ENCODE measurements around the gene EDARADD.

Gene EDARADD

GRCh38 chr1:236471096-236471495, 77.0 kb downstream of the EDARADD start:
- Histone ChIP-seq H2AK5ac (ENCODE audit: low read length) (no peak overlapping the region), H3K18ac (ENCODE audit: low read length) (no peak overlapping the region), H3K56ac (ENCODE audit: low read length) (no peak overlapping the region), H3K23ac (ENCODE audit: low read length) (no peak overlapping the region), H2BK120ac (ENCODE audit: low read depth, low read length) (no peak overlapping the region), H3K4me3 (ENCODE audit: low read length) (no peak overlapping the region), H3K4me2 (ENCODE audit: low read length) (no peak overlapping the region), H2BK15ac (replicated peaks; ENCODE audit: low read depth) (no peak overlapping the region), H4K5ac (ENCODE audit: low read length) (no peak overlapping the region), H3K4ac (ENCODE audit: low read depth, low read length) (no peak overlapping the region), H4K8ac (ENCODE audit: low read depth, low read length) (no peak overlapping the region), H3K27me3 (ENCODE audit: insufficient read depth, low read length, poor library complexity) (no peaks in the 10 kb centered on the region), H3K9ac (ENCODE audit: low read length) (no peak overlapping the region), H3K79me2 (ENCODE audit: control insufficient read depth, insufficient read depth, low read length) (no peaks in the 10 kb centered on the region), H3K27ac (ENCODE audit: low read depth, low read length) (no peak overlapping the region), H3K36me3 (ENCODE audit: control insufficient read depth, insufficient read depth, low read length) (no peaks in the 10 kb centered on the region), H3K4me1 (ENCODE audit: control insufficient read depth, low read depth, low read length) (peaks cover 4% of the 10 kb centered on the region), H3K79me1 (ENCODE audit: low read length) (no peaks in the 10 kb centered on the region), H2BK5ac (ENCODE audit: low read length) (no peak overlapping the region)
- DNase-seq: no peak
- no CpG with 5 or more reads among the region's 6 CpGs for whole genome bisulfite sequencing (ENCODE audit: extremely low coverage, insufficient coverage, low lambda C conversion rate)

- Histone ChIP-seq H3K36me3 (ENCODE audit: control insufficient read depth, insufficient read depth, low read length) (no peaks in the 10 kb centered on the region), H3K79me1 (ENCODE audit: low read length) (no peaks in the 10 kb centered on the region), H3K27ac (ENCODE audit: low read depth, low read length) (no peak overlapping the region), H3K79me2 (ENCODE audit: control insufficient read depth, insufficient read depth, low read length) (no peaks in the 10 kb centered on the region), H3K4me3 (ENCODE audit: low read length) (no peak overlapping the region), H2BK15ac (replicated peaks; ENCODE audit: low read depth) (no peak overlapping the region), H3K4me1 (ENCODE audit: control insufficient read depth, low read depth, low read length) (peaks cover 4% of the 10 kb centered on the region), H3K56ac (ENCODE audit: low read length) (no peak overlapping the region), H2BK120ac (ENCODE audit: low read depth, low read length) (no peak overlapping the region), H3K18ac (ENCODE audit: low read length) (no peak overlapping the region), H3K4ac (ENCODE audit: low read depth, low read length) (no peak overlapping the region), H3K23ac (ENCODE audit: low read length) (no peak overlapping the region), H2BK5ac (ENCODE audit: low read length) (no peak overlapping the region), H4K5ac (ENCODE audit: low read length) (no peak overlapping the region), H2AK5ac (ENCODE audit: low read length) (no peak overlapping the region), H4K8ac (ENCODE audit: low read depth, low read length) (no peak overlapping the region), H3K27me3 (ENCODE audit: insufficient read depth, low read length, poor library complexity) (no peaks in the 10 kb centered on the region), H3K4me2 (ENCODE audit: low read length) (no peak overlapping the region), H3K9ac (ENCODE audit: low read length) (no peak overlapping the region)
- no CpG with 5 or more reads among the region's 6 CpGs for WGBS (ENCODE audit: extremely low coverage, insufficient coverage, low lambda C conversion rate)
- peak; percentile 82 for DNase-seq
Measured at GRCh38 chr1:236471653-236472052, 77.6 kb downstream of the EDARADD start.

DNA sequence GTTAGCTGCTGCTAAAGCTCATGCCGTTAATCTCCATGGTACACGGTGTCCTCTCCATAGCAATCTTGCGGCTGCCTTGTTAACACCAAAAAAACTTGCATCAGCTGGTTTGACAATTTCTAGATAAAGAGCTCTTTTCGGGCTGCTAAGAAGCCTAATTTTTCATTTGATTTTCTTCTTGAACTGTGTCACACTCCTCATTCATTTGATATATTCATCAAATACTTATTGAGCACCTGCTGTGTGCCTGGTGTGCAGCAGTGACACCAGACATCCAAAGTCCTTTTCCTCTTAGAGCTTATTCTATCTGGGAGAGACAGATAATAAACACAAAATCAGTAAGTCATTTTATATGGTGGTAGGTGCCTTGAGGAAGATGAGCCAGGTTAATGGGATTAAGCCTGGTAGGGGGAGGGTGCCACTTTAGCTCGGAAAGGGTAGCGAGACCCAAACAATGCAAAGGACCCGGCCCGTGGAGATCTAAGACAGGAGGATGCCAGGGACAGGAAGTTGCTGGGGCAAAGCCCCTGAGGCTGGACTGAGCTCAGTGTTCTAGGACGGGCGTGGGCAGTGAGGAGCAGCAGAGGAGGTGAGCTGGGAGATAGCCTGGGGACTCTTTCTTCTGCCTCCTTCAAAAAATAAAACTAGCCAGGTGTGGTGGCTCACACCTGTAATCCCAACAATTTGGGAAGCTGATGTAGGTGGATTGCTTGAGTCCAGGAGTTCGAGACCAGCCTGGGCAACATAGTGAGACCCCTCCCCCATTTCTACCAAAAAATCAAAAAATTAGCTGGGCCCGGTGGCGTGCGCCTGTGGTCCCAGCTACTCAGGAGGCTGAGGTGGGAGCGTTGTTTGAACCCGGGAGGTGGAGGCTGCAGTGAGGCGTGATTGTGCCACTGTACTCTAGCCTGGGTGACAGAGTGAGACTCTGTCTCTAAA, 79.0 kb downstream of the EDARADD start:
- Histone ChIP-seq H2BK120ac (ENCODE audit: low read depth, low read length) (no peak overlapping the region), H3K79me1 (ENCODE audit: low read length) (no peaks in the 10 kb centered on the region), H3K4ac (ENCODE audit: low read depth, low read length) (no peak overlapping the region), H2BK5ac (ENCODE audit: low read length) (no peak overlapping the region), H3K23ac (ENCODE audit: low read length) (no peak overlapping the region), H4K5ac (ENCODE audit: low read length) (no peak overlapping the region), H3K36me3 (ENCODE audit: control insufficient read depth, insufficient read depth, low read length) (no peaks in the 10 kb centered on the region), H3K4me1 (ENCODE audit: control insufficient read depth, low read depth, low read length) (peaks cover 4% of the 10 kb centered on the region), H3K27me3 (ENCODE audit: insufficient read depth, low read length, poor library complexity) (no peaks in the 10 kb centered on the region), H3K18ac (ENCODE audit: low read length) (no peak overlapping the region), H3K56ac (ENCODE audit: low read length) (no peak overlapping the region), H3K4me2 (ENCODE audit: low read length) (no peak overlapping the region), H3K4me3 (ENCODE audit: low read length) (no peak overlapping the region), H3K79me2 (ENCODE audit: control insufficient read depth, insufficient read depth, low read length) (no peaks in the 10 kb centered on the region), H2AK5ac (ENCODE audit: low read length) (no peak overlapping the region), H4K8ac (ENCODE audit: low read depth, low read length) (no peak overlapping the region), H2BK15ac (replicated peaks; ENCODE audit: low read depth) (no peak overlapping the region), H3K27ac (ENCODE audit: low read depth, low read length) (no peak overlapping the region), H3K9ac (ENCODE audit: low read length) (no peak overlapping the region)
- no CpG with 5 or more reads among the region's 17 CpGs for WGBS (ENCODE audit: extremely low coverage, insufficient coverage, low lambda C conversion rate)
- DNase-seq: peak; percentile 40

- Histone ChIP-seq H3K4ac (ENCODE audit: low read depth, low read length) (no peak overlapping the region), H3K56ac (ENCODE audit: low read length) (no peak overlapping the region), H2BK120ac (ENCODE audit: low read depth, low read length) (no peak overlapping the region), H3K79me2 (ENCODE audit: control insufficient read depth, insufficient read depth, low read length) (no peaks in the 10 kb centered on the region), H3K4me2 (ENCODE audit: low read length) (no peak overlapping the region), H3K9ac (ENCODE audit: low read length) (no peak overlapping the region), H3K36me3 (ENCODE audit: control insufficient read depth, insufficient read depth, low read length) (no peaks in the 10 kb centered on the region), H3K27ac (ENCODE audit: low read depth, low read length) (no peak overlapping the region), H3K18ac (ENCODE audit: low read length) (no peak overlapping the region), H3K27me3 (ENCODE audit: insufficient read depth, low read length, poor library complexity) (no peaks in the 10 kb centered on the region), H3K4me1 (ENCODE audit: control insufficient read depth, low read depth, low read length) (peaks cover 10% of the 10 kb centered on the region), H2BK15ac (replicated peaks; ENCODE audit: low read depth) (no peak overlapping the region), H2BK5ac (ENCODE audit: low read length) (no peak overlapping the region), H4K8ac (ENCODE audit: low read depth, low read length) (no peak overlapping the region), H3K23ac (ENCODE audit: low read length) (no peak overlapping the region), H2AK5ac (ENCODE audit: low read length) (no peak overlapping the region), H4K5ac (ENCODE audit: low read length) (no peak overlapping the region), H3K4me3 (ENCODE audit: low read length) (no peak overlapping the region), H3K79me1 (ENCODE audit: low read length) (no peaks in the 10 kb centered on the region)
- no peak for DNase-seq
- no CpG with 5 or more reads among the region's 5 CpGs for WGBS (ENCODE audit: extremely low coverage, insufficient coverage, low lambda C conversion rate)
Measured at GRCh38 chr1:236476019-236476418, 81.9 kb downstream of the EDARADD start.

DNA sequence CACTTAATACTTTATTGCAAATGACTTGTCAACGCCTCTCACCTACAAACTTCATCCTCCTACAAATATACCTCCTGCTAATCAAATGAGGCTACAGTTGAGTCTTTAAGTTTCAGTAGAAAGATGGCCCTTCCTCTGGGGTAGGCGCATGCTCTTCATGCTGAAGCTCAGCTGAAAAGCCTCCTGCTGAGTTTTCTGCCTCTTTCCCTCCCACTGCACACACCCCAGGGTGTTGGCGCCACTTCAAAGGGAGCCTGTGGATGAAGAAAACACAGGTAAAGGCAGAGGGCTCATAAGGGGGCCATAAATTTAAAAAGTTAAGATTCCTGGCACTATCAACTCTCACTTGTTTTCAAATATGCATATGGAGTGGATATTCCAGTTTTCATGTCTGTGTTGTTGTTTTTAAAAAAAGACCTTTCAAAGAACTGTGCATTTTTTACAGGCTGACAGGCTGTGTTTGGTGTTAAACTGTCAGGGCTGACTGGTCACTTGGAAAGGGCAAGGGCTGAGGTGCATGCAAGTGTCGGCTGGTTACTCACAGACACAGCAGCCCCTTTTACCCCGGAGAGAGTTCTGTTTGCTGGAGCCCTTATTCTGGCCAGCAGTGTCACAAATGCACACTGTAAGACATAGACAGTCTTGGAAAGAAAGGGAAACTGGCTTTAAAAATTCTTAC, 86.8 kb downstream of the EDARADD start:
- Histone ChIP-seq H3K4me2 (ENCODE audit: low read length) (no peak overlapping the region), H2BK15ac (replicated peaks; ENCODE audit: low read depth) (no peak overlapping the region), H4K8ac (ENCODE audit: low read depth, low read length) (no peak overlapping the region), H3K4me3 (ENCODE audit: low read length) (no peak overlapping the region), H3K9ac (ENCODE audit: low read length) (no peak overlapping the region), H3K79me1 (ENCODE audit: low read length) (no peaks in the 10 kb centered on the region), H3K56ac (ENCODE audit: low read length) (no peak overlapping the region), H2BK5ac (ENCODE audit: low read length) (no peak overlapping the region), H3K4me1 (ENCODE audit: control insufficient read depth, low read depth, low read length) (peaks cover 7% of the 10 kb centered on the region), H2AK5ac (ENCODE audit: low read length) (no peak overlapping the region), H3K23ac (ENCODE audit: low read length) (no peak overlapping the region), H2BK120ac (ENCODE audit: low read depth, low read length) (no peak overlapping the region), H3K79me2 (ENCODE audit: control insufficient read depth, insufficient read depth, low read length) (no peaks in the 10 kb centered on the region), H4K5ac (ENCODE audit: low read length) (no peak overlapping the region), H3K36me3 (ENCODE audit: control insufficient read depth, insufficient read depth, low read length) (no peaks in the 10 kb centered on the region), H3K27me3 (ENCODE audit: insufficient read depth, low read length, poor library complexity) (no peaks in the 10 kb centered on the region), H3K18ac (ENCODE audit: low read length) (no peak overlapping the region), H3K27ac (ENCODE audit: low read depth, low read length) (no peak overlapping the region), H3K4ac (ENCODE audit: low read depth, low read length) (no peak overlapping the region)
- no peak for DNase-seq
- 100% methylated on average over 1 of the region's 5 CpGs for WGBS (ENCODE audit: extremely low coverage, insufficient coverage, low lambda C conversion rate)
